Neural cell (in vitro differentiated cells): ENCODE results near the gene PDE3A.

ENCODE experiments used
- CTCF ChIP-seq: fragments of 450-650 bp; IDR thresholded peaks from 2 replicates; pipeline ENCODE4 v1.5.1; 2014; ENCODE audit warnings: antibody characterized with exemption, mild to moderate bottlenecking, moderate library complexity; ENCODE audit not compliant: poor library complexity, severe bottlenecking
- EP300 ChIP-seq: fragments of 450-650 bp; conservative IDR thresholded peaks from 2 replicates; pipeline ENCODE4 v1.6.1; 2014; ENCODE audit warnings: antibody characterized with exemption, mild to moderate bottlenecking, moderate library complexity; ENCODE audit not compliant: poor library complexity, severe bottlenecking
- EZH2 ChIP-seq: fragments of 200-600, 300-800 bp; shearing (Covaris generic), sonication (generic); IDR thresholded peaks from 2 replicates; pipeline ENCODE4 v1.6.1; 2014; ENCODE audit warnings: antibody characterized with exemption, low read length, borderline replicate concordance, mild to moderate bottlenecking; ENCODE audit not compliant: insufficient read depth, poor library complexity, severe bottlenecking
- POLR2AphosphoS5 ChIP-seq: IDR thresholded peaks from 2 replicates; pipeline ENCODE4 v1.6.1; 2012
- TAF1 ChIP-seq: IDR thresholded peaks from 2 replicates; pipeline ENCODE4 v1.6.1; 2012; ENCODE audit warnings: low read depth
- TF ChIP-seq, protein P1 (sequence below): IDR thresholded peaks from 2 replicates; pipeline ENCODE4 v1.6.1; 2012; ENCODE audit warnings: borderline replicate concordance

DNA sequence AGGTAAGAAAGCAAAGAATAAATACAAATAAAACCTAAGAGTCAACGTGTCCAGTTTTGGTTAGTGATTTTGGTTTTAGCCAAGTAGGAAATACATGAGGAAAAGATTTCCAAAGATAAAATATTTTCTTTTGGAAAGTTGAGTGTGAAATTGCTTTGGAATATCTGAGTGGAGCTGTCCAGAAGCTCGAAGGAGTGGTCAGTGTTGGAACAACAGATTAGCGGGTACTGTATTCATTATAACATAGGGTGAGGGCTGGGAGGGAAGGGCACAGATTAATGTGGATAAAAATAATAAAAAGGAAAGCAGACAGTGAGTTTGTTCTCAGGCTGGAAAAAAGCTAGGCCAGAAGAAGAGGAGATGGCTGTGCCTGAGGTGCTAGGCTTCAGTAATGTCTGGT is 225.3 kb downstream of the PDE3A start:
- TF ChIP-seq CTCF, result no peak
- TF ChIP-seq, protein P1, sequence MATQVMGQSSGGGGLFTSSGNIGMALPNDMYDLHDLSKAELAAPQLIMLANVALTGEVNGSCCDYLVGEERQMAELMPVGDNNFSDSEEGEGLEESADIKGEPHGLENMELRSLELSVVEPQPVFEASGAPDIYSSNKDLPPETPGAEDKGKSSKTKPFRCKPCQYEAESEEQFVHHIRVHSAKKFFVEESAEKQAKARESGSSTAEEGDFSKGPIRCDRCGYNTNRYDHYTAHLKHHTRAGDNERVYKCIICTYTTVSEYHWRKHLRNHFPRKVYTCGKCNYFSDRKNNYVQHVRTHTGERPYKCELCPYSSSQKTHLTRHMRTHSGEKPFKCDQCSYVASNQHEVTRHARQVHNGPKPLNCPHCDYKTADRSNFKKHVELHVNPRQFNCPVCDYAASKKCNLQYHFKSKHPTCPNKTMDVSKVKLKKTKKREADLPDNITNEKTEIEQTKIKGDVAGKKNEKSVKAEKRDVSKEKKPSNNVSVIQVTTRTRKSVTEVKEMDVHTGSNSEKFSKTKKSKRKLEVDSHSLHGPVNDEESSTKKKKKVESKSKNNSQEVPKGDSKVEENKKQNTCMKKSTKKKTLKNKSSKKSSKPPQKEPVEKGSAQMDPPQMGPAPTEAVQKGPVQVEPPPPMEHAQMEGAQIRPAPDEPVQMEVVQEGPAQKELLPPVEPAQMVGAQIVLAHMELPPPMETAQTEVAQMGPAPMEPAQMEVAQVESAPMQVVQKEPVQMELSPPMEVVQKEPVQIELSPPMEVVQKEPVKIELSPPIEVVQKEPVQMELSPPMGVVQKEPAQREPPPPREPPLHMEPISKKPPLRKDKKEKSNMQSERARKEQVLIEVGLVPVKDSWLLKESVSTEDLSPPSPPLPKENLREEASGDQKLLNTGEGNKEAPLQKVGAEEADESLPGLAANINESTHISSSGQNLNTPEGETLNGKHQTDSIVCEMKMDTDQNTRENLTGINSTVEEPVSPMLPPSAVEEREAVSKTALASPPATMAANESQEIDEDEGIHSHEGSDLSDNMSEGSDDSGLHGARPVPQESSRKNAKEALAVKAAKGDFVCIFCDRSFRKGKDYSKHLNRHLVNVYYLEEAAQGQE, result no peak
- no peak for TF ChIP-seq EZH2
- no peak for TF ChIP-seq TAF1
- no peak for TF ChIP-seq POLR2AphosphoS5
- no peak for TF ChIP-seq EP300
